ENCODE results near the gene LSM4. TPM values are rescaled to one million over a fixed set of nuclear protein-coding genes. Genes with fewer than 3 reads are reported as not detected.

LSM4 gene
- total and polyA plus RNA-seq, 2 of the 13 experiments (the other 11 are each of a cell fraction or from before 2014, with no cell fraction given), result 65.8 to 166 TPM

DNA sequence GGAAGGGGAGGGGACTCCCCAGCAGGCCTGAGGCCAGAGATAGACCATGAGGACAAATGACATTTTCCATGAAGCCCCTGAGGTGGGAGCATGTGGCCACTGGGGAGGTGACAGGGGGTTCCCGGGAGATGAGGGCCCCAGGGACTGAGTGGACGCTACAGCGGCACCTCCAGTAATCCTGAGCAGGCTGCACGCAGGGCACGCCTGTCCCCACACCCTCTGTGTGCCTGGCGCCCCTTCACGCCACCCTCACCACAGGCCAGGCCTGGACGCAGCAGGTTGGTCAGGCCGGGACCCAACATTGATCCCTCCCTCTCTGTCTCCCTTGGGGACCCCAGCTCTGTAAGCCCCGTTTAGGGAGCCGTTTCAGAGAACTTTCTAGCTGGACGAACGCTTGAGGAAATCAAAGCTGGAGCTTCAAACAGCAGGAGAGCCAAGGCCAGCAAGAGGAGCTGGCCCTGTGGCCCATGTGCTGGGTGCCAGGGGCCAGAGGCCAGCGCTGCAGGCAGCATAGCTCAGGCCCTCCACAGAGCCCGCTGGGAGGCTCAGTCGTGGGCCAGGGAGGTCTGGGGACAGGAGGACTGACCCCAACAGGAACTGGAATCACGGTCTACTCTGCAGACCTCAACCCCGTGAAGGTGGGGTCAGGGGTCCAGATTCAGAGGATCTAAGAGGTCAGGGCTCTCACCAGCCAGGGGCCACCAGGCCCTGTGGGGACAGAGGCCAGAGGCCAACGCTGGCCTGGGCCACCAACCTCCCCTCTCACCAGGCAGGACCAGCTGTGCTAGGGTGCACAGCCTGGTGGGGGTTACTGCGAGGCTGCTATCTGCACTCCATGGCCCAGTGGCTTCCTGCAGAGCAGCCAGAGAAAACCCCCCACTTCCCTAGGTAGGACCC, 14.6 kb downstream of the LSM4 start (continued):
- TF ChIP-seq THAP11 (CRISPR knock-in tag; IDR thresholded peaks at IDR 0.05), result no peak
- no peak for TF ChIP-seq CREB1 (IDR thresholded peaks at IDR 0.05)
- no peak for TF ChIP-seq CREB1 (CRISPR knock-in tag; IDR thresholded peaks at IDR 0.05)
- no peak for TF ChIP-seq NFKB2 (CRISPR knock-in tag; IDR thresholded peaks at IDR 0.05; ENCODE audit: borderline replicate concordance)
- no peak for TF ChIP-seq ZNF605 (CRISPR knock-in tag; IDR thresholded peaks at IDR 0.05)
- TF ChIP-seq HHEX (CRISPR knock-in tag; IDR thresholded peaks at IDR 0.05), result no peak
- no peak for TF ChIP-seq TFDP1 (CRISPR knock-in tag; IDR thresholded peaks at IDR 0.05; ENCODE audit: borderline replicate concordance)
- TF ChIP-seq ZBTB20 (CRISPR knock-in tag; IDR thresholded peaks at IDR 0.05; ENCODE audit: borderline replicate concordance, low read depth), result no peak
- TF ChIP-seq NRL (CRISPR knock-in tag; IDR thresholded peaks at IDR 0.05; ENCODE audit: borderline replicate concordance), result no peak
- no peak for TF ChIP-seq ZNF773 (CRISPR knock-in tag; IDR thresholded peaks at IDR 0.05; ENCODE audit: borderline replicate concordance)
- 0 out of 2 replicates have a peak, but pooled peaks have one; percentile 20 for TF ChIP-seq ZNF263 (CRISPR knock-in tag; IDR thresholded peaks at IDR 0.05)
- no peak for TF ChIP-seq FOXP1 (IDR thresholded peaks at IDR 0.05)
- TF ChIP-seq FOXP1 (CRISPR knock-in tag; IDR thresholded peaks at IDR 0.05), result no peak
- no peak for TF ChIP-seq ZNF615 (CRISPR knock-in tag; IDR thresholded peaks at IDR 0.05; ENCODE audit: borderline replicate concordance)
- peak; percentile 41; the same call in 1 of the 2 replicates for TF ChIP-seq NR2F2 (IDR thresholded peaks at IDR 0.05; ENCODE audit: borderline replicate concordance, low read depth)
- TF ChIP-seq ZSCAN30 (CRISPR knock-in tag; IDR thresholded peaks at IDR 0.05), result no peak
- no peak for TF ChIP-seq PRPF4 (IDR thresholded peaks at IDR 0.05; ENCODE audit: low read depth, low read length, poor library complexity, severe bottlenecking)
- TF ChIP-seq, protein P1, sequence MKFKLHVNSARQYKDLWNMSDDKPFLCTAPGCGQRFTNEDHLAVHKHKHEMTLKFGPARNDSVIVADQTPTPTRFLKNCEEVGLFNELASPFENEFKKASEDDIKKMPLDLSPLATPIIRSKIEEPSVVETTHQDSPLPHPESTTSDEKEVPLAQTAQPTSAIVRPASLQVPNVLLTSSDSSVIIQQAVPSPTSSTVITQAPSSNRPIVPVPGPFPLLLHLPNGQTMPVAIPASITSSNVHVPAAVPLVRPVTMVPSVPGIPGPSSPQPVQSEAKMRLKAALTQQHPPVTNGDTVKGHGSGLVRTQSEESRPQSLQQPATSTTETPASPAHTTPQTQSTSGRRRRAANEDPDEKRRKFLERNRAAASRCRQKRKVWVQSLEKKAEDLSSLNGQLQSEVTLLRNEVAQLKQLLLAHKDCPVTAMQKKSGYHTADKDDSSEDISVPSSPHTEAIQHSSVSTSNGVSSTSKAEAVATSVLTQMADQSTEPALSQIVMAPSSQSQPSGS (CRISPR knock-in tag; IDR thresholded peaks at IDR 0.05), result no peak
- no peak for TF ChIP-seq SUZ12 (IDR thresholded peaks at IDR 0.05; ENCODE audit: low read depth, low read length)
- TF ChIP-seq ZNF775 (CRISPR knock-in tag; IDR thresholded peaks at IDR 0.05; ENCODE audit: borderline replicate concordance), result no peak
- TF ChIP-seq MEIS1 (CRISPR knock-in tag; IDR thresholded peaks at IDR 0.05; ENCODE audit: borderline replicate concordance), result peak; percentile 38; the same call in 1 of the 2 replicates
- no peak for TF ChIP-seq AFF4 (CRISPR knock-in tag; IDR thresholded peaks at IDR 0.05)
- no peak for TF ChIP-seq ZBTB37 (CRISPR knock-in tag; IDR thresholded peaks at IDR 0.05)
